Measurements from ENCODE around the gene GAS7.

DNA sequence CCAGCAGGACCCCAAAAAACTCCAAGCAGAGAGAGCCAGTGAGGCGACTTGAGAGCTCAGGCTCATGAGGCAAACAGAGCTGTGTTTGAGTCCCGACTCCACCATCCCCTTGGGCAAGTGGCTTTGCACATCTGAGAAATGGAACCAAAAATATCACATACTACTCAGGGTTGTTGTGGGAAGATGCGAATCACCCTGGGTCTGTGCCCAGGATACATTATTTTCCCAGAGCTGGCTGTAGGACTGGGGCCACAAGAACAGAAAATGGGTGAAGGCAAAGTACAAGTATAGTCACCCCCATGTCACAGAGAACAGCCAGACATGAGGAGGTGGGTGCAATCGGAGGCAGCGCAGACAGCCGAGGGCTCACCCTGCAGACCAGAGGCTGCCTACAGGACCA lies 127.3 kb downstream of the GAS7 start:
- no peak for TF ChIP-seq POLR2AphosphoS5 (IDR thresholded peaks at IDR 0.05)
- no peak for TF ChIP-seq POLR2A (IDR thresholded peaks at IDR 0.05)

All from prostate gland (tissue), 1 donor.